ENCODE measurements around the gene SLC35B4. TPM values are rescaled to one million over a fixed set of nuclear protein-coding genes. Genes with fewer than 3 reads are reported as not detected.

Gene SLC35B4
- total and polyA plus RNA-seq, 4 donors = 3.6 to 25.7 (median 10.5) TPM

DNA sequence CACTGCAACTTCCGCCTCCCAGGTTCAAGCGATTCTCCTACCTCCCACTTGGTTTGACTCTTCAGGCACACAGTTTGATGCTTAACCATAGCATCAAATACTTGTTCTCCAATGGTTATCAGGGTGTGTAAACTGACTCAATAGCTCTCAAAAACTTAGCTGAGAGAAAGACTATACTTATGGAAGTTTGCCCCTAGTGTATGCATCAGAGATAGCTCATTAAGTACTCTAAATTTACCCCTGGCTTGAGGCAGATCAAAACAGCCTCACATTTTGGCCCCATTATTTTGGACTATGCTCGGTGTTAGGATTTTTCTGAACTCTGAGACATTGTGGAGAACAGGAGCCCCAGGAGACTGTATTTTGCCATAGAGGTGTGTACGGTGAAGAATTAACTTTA lies 40.8 kb upstream of the SLC35B4 start:
- Histone ChIP-seq H3K4me1 (ENCODE audit: control insufficient read depth in 5 of 5, insufficient read depth in 5 of 5, low read length in 5 of 5) (no peaks in the 10 kb centered on the region), H3K4me3 (no peak overlapping the region), H3K27ac (ENCODE audit: low read depth in 1 of 2, low read length in 1 of 2) (no peak overlapping the region), H3K9me3 (ENCODE audit: control insufficient read depth in 4 of 4, insufficient read depth in 3 of 4, low read length in 3 of 4) (no peaks in the 10 kb centered on the region), H3K9ac (ENCODE audit: insufficient read depth in 1 of 2, low read length in 2 of 2) (no peak overlapping the region), H3K27me3 (ENCODE audit: control insufficient read depth in 3 of 3, insufficient read depth in 3 of 3, low read length in 2 of 3) (no peaks in the 10 kb centered on the region), H3K36me3 (ENCODE audit: control insufficient read depth in 4 of 4, insufficient read depth in 4 of 4, low read length in 4 of 4) (no peaks in the 10 kb centered on the region)
- DNase-seq = no peak
- TF ChIP-seq, protein P1, sequence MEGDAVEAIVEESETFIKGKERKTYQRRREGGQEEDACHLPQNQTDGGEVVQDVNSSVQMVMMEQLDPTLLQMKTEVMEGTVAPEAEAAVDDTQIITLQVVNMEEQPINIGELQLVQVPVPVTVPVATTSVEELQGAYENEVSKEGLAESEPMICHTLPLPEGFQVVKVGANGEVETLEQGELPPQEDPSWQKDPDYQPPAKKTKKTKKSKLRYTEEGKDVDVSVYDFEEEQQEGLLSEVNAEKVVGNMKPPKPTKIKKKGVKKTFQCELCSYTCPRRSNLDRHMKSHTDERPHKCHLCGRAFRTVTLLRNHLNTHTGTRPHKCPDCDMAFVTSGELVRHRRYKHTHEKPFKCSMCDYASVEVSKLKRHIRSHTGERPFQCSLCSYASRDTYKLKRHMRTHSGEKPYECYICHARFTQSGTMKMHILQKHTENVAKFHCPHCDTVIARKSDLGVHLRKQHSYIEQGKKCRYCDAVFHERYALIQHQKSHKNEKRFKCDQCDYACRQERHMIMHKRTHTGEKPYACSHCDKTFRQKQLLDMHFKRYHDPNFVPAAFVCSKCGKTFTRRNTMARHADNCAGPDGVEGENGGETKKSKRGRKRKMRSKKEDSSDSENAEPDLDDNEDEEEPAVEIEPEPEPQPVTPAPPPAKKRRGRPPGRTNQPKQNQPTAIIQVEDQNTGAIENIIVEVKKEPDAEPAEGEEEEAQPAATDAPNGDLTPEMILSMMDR (IDR thresholded peaks at IDR 0.05; ENCODE audit: control extremely low read depth, extremely low read depth) = no peak
- WGBS, 2 donors = 87 to 90% methylated on average over 4 of the region's 4 CpGs
- no peak for ATAC-seq (ENCODE audit: insufficient read depth, low FRiP score)

DNA sequence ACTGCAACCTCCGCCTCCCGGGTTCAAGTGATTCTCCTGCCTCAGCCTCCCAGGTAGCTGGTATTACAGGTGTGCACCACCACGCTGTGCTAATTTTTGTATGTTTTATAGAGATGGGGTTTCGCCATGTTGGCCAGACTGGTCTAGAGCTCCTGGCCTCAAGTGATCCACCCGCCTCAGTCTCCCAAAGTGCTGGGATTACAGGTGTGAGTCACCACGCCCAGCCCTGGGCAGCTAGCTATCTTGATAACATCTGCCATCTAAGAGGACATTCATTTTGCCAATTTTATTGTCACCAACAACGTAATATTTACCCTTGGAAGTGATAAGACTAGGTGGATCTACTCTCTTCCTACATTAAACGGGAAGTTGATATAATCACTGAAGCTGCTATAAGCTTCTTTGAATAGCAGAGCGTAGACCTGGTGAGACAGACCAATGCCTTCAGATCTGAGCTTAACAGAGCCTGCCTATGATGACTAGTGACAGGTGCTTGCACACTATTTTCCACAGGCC lies 39.7 kb upstream of the SLC35B4 start:
- Histone ChIP-seq H3K36me3 (ENCODE audit: control insufficient read depth in 4 of 4, insufficient read depth in 4 of 4, low read length in 4 of 4) (no peaks in the 10 kb centered on the region), H3K27ac (ENCODE audit: low read depth in 1 of 2, low read length in 1 of 2) (no peak overlapping the region), H3K9ac (ENCODE audit: insufficient read depth in 1 of 2, low read length in 2 of 2) (no peak overlapping the region), H3K27me3 (ENCODE audit: control insufficient read depth in 3 of 3, insufficient read depth in 3 of 3, low read length in 2 of 3) (no peaks in the 10 kb centered on the region), H3K4me3 (no peak overlapping the region), H3K4me1 (ENCODE audit: control insufficient read depth in 5 of 5, insufficient read depth in 5 of 5, low read length in 5 of 5) (no peaks in the 10 kb centered on the region), H3K9me3 (ENCODE audit: control insufficient read depth in 4 of 4, insufficient read depth in 3 of 4, low read length in 3 of 4) (no peaks in the 10 kb centered on the region)
- WGBS, 2 donors = 90 to 93% methylated on average over 9 of the region's 9 CpGs
- TF ChIP-seq, protein P1 (IDR thresholded peaks at IDR 0.05; ENCODE audit: control extremely low read depth, extremely low read depth) = no peak
- ATAC-seq (ENCODE audit: insufficient read depth, low FRiP score) (no peak), DNase-seq (no peak)

DNA sequence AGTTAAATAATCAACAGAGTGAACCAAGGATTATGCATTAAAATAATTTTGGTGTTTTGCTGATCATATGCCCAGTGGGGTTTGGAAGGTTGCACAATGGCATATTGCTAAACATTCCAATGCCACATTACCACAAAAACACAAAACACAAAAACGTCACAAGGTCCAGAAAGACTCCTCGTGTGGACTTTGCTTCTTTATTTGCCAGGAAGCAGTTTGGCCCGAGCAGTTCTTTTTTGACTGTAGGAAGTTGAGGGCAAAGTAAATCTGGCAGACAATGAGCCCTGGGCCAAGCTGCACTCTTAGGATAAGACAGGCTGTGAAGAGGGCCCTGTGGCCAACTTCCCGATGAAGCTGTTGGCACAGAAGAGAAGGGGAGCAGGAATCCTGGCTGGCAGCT lies 39.2 kb upstream of the SLC35B4 start:
- no peaks in the 10 kb centered on the region for H3K4me1 ChIP-seq (ENCODE audit: control insufficient read depth in 5 of 5, insufficient read depth in 5 of 5, low read length in 5 of 5)
- ATAC-seq (ENCODE audit: insufficient read depth, low FRiP score) (no peak), DNase-seq (peak in 2 of 3 donors; percentile 21 to 25)
- no peaks in the 10 kb centered on the region for H3K36me3 ChIP-seq (ENCODE audit: control insufficient read depth in 4 of 4, insufficient read depth in 4 of 4, low read length in 4 of 4)
- no peaks in the 10 kb centered on the region for H3K27me3 ChIP-seq (ENCODE audit: control insufficient read depth in 3 of 3, insufficient read depth in 3 of 3, low read length in 2 of 3)
- no peak overlapping the region for H3K27ac ChIP-seq (ENCODE audit: low read depth in 1 of 2, low read length in 1 of 2)
- no peak overlapping the region for H3K4me3 ChIP-seq
- TF ChIP-seq, protein P1 (IDR thresholded peaks at IDR 0.05; ENCODE audit: control extremely low read depth, extremely low read depth) = no peak
- no peak overlapping the region for H3K9ac ChIP-seq (ENCODE audit: insufficient read depth in 1 of 2, low read length in 2 of 2)
- 8 to 11% methylated on average over 4 of the region's 4 CpGs for WGBS, 2 donors
- H3K9me3 ChIP-seq (ENCODE audit: control insufficient read depth in 4 of 4, insufficient read depth in 3 of 4, low read length in 3 of 4) = no peaks in the 10 kb centered on the region

DNA sequence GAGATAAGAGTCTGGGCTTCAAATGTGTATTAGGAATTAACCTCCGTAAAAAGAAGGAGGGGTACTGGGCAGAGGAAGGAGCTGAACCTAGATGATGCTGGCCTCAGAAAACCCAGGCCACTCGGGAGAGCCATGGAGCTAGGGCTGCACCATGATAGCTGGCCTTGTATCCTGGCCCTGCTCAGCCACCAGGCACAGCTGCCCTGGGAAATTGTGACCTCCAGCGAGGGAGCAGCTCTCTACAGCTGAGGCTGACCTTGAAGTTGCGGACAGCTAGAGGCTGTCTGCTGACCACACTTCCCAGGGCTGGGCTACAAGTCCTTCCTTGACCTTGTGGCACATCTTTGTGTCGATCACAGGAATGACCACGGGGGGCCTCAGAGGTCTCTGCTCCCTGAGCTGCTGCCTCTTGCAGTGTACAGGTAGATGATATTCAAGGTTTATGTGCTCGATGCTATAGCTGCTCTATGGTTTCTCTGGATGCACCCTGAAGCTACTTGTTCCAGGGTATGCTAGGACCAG lies 38.3 kb upstream of the SLC35B4 start:
- no peaks in the 10 kb centered on the region for H3K36me3 ChIP-seq (ENCODE audit: control insufficient read depth in 4 of 4, insufficient read depth in 4 of 4, low read length in 4 of 4)
- TF ChIP-seq, protein P1 (IDR thresholded peaks at IDR 0.05; ENCODE audit: control extremely low read depth, extremely low read depth) = no peak
- no peak overlapping the region for H3K27ac ChIP-seq (ENCODE audit: low read depth in 1 of 2, low read length in 1 of 2)
- no peak for DNase-seq
- no peaks in the 10 kb centered on the region for H3K4me1 ChIP-seq (ENCODE audit: control insufficient read depth in 5 of 5, insufficient read depth in 5 of 5, low read length in 5 of 5)
- ATAC-seq (ENCODE audit: insufficient read depth, low FRiP score) = no peak
- H3K4me3 ChIP-seq = no peak overlapping the region
- H3K27me3 ChIP-seq (ENCODE audit: control insufficient read depth in 3 of 3, insufficient read depth in 3 of 3, low read length in 2 of 3) = no peaks in the 10 kb centered on the region
- no peaks in the 10 kb centered on the region for H3K9me3 ChIP-seq (ENCODE audit: control insufficient read depth in 4 of 4, insufficient read depth in 3 of 4, low read length in 3 of 4)
- no peak overlapping the region for H3K9ac ChIP-seq (ENCODE audit: insufficient read depth in 1 of 2, low read length in 2 of 2)
- 67 to 75% methylated on average over 7 of the region's 7 CpGs for WGBS, 2 donors

Measured in lung (tissue), 12 donors.